C4-2B (cell line): Measurements from ENCODE around the gene RABEP2.

Experiments used
- ZFX ChIP-seq: fragments of 450-650 bp; IDR thresholded peaks from 2 replicates; pipeline ENCODE4 v1.6.1; 2017
- TF ChIP-seq, protein P1 (sequence below): fragments of 450-650 bp; conservative IDR thresholded peaks from 2 replicates; pipeline ENCODE4 v1.5.1; 2017; ENCODE audit warnings: mild to moderate bottlenecking

DNA sequence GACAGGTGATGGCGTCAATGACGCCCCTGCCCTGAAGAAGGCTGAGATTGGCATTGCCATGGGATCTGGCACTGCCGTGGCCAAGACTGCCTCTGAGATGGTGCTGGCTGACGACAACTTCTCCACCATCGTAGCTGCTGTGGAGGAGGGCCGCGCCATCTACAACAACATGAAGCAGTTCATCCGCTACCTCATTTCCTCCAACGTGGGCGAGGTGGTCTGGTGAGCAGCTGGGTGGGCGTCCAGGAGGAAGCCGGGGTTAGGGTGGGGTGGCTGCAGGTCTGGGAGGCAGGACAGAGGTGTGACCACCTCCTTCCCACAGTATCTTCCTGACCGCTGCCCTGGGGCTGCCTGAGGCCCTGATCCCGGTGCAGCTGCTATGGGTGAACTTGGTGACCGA, 23.2 kb downstream of the RABEP2 start:
- TF ChIP-seq, protein P1, sequence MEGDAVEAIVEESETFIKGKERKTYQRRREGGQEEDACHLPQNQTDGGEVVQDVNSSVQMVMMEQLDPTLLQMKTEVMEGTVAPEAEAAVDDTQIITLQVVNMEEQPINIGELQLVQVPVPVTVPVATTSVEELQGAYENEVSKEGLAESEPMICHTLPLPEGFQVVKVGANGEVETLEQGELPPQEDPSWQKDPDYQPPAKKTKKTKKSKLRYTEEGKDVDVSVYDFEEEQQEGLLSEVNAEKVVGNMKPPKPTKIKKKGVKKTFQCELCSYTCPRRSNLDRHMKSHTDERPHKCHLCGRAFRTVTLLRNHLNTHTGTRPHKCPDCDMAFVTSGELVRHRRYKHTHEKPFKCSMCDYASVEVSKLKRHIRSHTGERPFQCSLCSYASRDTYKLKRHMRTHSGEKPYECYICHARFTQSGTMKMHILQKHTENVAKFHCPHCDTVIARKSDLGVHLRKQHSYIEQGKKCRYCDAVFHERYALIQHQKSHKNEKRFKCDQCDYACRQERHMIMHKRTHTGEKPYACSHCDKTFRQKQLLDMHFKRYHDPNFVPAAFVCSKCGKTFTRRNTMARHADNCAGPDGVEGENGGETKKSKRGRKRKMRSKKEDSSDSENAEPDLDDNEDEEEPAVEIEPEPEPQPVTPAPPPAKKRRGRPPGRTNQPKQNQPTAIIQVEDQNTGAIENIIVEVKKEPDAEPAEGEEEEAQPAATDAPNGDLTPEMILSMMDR = no peak
- TF ChIP-seq ZFX = no peak
